ENCODE measurements around the gene ZFYVE28.

- TF ChIP-seq SUZ12 (IDR thresholded peaks at IDR 0.05; ENCODE audit: extremely low read depth, insufficient read depth, insufficient read length) = no peak
- TF ChIP-seq YY1 (IDR thresholded peaks at IDR 0.05; ENCODE audit: insufficient read depth, insufficient read length) = no peak
- no peak for TF ChIP-seq ZNF274 (IDR thresholded peaks at IDR 0.05; ENCODE audit: low read depth, low read length)
Measured at GRCh38 chr4:2386717-2387116, 31.7 kb downstream of the ZFYVE28 start.
